Choroid plexus epithelial cell (primary cell): Measurements from ENCODE around the gene MUL1.

Source experiments
- DNase-seq: peaks from one replicate; pipeline ENCODE4 v3.0.0-alpha.2; 2010; ENCODE audit warnings: low read depth
- H3K4me3 ChIP-seq: 2 replicates; pipeline ENCODE4 v1.5.1; 2011; ENCODE audit warnings: low read depth, mild to moderate bottlenecking, control low read depth, low read length, moderate library complexity
- TF ChIP-seq, protein P1 (sequence below): conservative IDR thresholded peaks from 2 replicates; pipeline ENCODE4 v1.5.1; 2011; ENCODE audit warnings: low read depth, mild to moderate bottlenecking, control low read depth, inconsistent platforms, low read length, moderate library complexity

MUL1 gene

GRCh38 chr1:20480243-20480944 lies 27.6 kb downstream of the MUL1 start:
- no peak for DNase-seq
- no peak overlapping the region for H3K4me3 ChIP-seq
- TF ChIP-seq, protein P1, sequence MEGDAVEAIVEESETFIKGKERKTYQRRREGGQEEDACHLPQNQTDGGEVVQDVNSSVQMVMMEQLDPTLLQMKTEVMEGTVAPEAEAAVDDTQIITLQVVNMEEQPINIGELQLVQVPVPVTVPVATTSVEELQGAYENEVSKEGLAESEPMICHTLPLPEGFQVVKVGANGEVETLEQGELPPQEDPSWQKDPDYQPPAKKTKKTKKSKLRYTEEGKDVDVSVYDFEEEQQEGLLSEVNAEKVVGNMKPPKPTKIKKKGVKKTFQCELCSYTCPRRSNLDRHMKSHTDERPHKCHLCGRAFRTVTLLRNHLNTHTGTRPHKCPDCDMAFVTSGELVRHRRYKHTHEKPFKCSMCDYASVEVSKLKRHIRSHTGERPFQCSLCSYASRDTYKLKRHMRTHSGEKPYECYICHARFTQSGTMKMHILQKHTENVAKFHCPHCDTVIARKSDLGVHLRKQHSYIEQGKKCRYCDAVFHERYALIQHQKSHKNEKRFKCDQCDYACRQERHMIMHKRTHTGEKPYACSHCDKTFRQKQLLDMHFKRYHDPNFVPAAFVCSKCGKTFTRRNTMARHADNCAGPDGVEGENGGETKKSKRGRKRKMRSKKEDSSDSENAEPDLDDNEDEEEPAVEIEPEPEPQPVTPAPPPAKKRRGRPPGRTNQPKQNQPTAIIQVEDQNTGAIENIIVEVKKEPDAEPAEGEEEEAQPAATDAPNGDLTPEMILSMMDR: no peak

DNA sequence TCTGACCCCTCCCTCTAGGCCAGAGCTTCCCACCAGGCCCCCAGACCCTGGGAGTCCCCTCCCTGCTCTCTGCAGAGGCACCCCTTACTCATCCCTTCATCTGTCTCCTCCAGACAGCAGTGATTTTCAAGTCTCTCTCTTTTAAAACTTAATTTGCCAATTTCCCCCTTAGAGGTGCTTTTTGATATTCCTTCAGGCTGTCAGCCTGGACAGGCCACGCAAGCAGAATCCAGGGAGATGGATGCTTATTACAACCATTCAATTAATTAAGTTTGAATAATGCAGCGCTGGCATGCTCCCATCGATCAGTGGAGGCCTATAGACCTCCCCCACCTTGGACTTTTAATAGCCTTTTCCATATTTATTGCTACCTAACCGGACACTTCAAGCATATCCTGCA lies 28.1 kb downstream of the MUL1 start:
- no peak overlapping the region for H3K4me3 ChIP-seq
- no peak for DNase-seq
- TF ChIP-seq, protein P1: no peak

- no peak overlapping the region for H3K4me3 ChIP-seq
- TF ChIP-seq, protein P1: no peak
- no peak for DNase-seq
These were observed 29.8 kb downstream of the MUL1 start for GRCh38 chr1:20478057-20478635.

- no peak for DNase-seq
- TF ChIP-seq, protein P1: no peak
- H3K4me3 ChIP-seq: no peak overlapping the region
These were observed 30.4 kb downstream of the MUL1 start for GRCh38 chr1:20477348-20478056.

GRCh38 chr1:20476265-20477038 lies 31.5 kb downstream of the MUL1 start:
- peak overlapping the region; percentile 7 for H3K4me3 ChIP-seq
- TF ChIP-seq, protein P1: no peak
- peak; percentile 61 for DNase-seq

DNA sequence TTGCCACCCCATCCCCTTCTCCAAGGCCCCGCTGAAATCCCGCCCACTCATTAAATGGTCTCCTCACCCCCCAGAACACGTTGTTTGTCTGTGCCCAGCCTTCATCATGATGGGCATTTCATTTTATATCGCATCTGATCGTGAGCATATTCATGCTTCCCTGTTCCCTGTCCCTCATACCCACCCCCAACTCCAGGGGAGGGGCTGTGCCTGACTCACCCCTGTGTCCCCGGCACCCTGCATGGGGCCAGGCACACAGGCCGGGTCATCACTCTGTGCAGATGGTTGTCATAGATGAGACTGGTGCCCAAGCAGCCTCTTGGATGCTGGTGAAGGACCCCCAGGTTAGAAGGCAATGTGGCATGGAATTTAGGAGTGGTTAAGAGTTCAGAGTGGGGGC lies 33.0 kb downstream of the MUL1 start:
- TF ChIP-seq, protein P1: no peak
- no peak overlapping the region for H3K4me3 ChIP-seq
- no peak for DNase-seq
